BJ (cell line): ENCODE results near the gene KLRD1. TPM values are rescaled to one million over a fixed set of nuclear protein-coding genes. Genes with fewer than 3 reads are reported as not detected.

Experiments
- CTCF ChIA-PET: fragments of 350-600 bp; formaldehyde crosslinking; extraction: SDS; loops from one replicate; lab custom pipeline; 2021; ENCODE audit warnings: antibody characterized with exemption, inconsistent platforms; lab: Yijun Ruan, JAX
- POLR2A ChIA-PET: fragments of 300-600 bp; sonication (Branson Sonifier 250); formaldehyde crosslinking; extraction: SDS; loops from one replicate; lab custom pipeline; 2021; ENCODE audit warnings: antibody characterized with exemption; lab: Charles Lee
- DNase-seq: peaks from one replicate; pipeline ENCODE4 v3.0.0-alpha.2; 2011; ENCODE audit warnings: low read depth
- H3K27me3 ChIP-seq: 2 replicates; pipeline ENCODE4 v1.6.0; 2011; ENCODE audit warnings: low read length; ENCODE audit not compliant: control insufficient read depth, insufficient read depth
- H3K36me3 ChIP-seq: 2 replicates; pipeline ENCODE4 v1.5.1; 2011; ENCODE audit warnings: low read length; ENCODE audit not compliant: control insufficient read depth, insufficient read depth
- H3K4me3 ChIP-seq: 2 replicates; pipeline ENCODE4 v1.5.1; 2011; ENCODE audit warnings: low read depth, mild to moderate bottlenecking, control low read depth, low read length
- CTCF ChIP-seq: IDR thresholded peaks from 2 replicates; pipeline ENCODE4 v1.5.1; 2011; ENCODE audit warnings: low read depth, mild to moderate bottlenecking, control low read depth, inconsistent platforms, low read length, moderate library complexity; ENCODE audit not compliant: insufficient read depth
- polyA plus RNA-seq: library from polyadenylated mRNA; depleted of rRNA; stranded (reverse); fragments of >200 nt; gene quantifications from 2 replicates; pipeline ENCODE4 v1.2.3, GENCODE V29; 2011

Gene KLRD1
- polyA plus RNA-seq, 1 experiment: 0.13 TPM

- H3K27me3 ChIP-seq: 0 out of 2 replicates have a peak, but pooled peaks cover 1% of the 10 kb centered on the region
- no peak overlapping the region for H3K4me3 ChIP-seq
- H3K36me3 ChIP-seq: no peaks in the 10 kb centered on the region
- DNase-seq: no peak
- no peak for TF ChIP-seq CTCF
- CTCF ChIA-PET: no interaction called here
- POLR2A ChIA-PET: no interaction called here
Measured at GRCh38 chr12:10278104-10278503, 29.6 kb upstream of the KLRD1 start.

GRCh38 chr12:10279937-10280336 is 27.7 kb upstream of the KLRD1 start:
- CTCF ChIA-PET: no interaction called here
- Histone ChIP-seq H3K36me3 (no peaks in the 10 kb centered on the region), H3K4me3 (no peak overlapping the region), H3K27me3 (0 out of 2 replicates have a peak, but pooled peaks cover 1% of the 10 kb centered on the region)
- DNase-seq: no peak
- no peak for TF ChIP-seq CTCF
- POLR2A ChIA-PET: no interaction called here

GRCh38 chr12:10283027-10283426 is 24.6 kb upstream of the KLRD1 start:
- TF ChIP-seq CTCF: no peak
- Histone ChIP-seq H3K4me3 (no peak overlapping the region), H3K36me3 (no peaks in the 10 kb centered on the region), H3K27me3 (0 out of 2 replicates have a peak, but pooled peaks cover under 1% of the 10 kb centered on the region)
- POLR2A ChIA-PET: no interaction called here
- DNase-seq: no peak
- CTCF ChIA-PET: no interaction called here

- no peak for TF ChIP-seq CTCF
- ChIA-PET CTCF (interaction anchor here (1.0 kb wide), 1 partner anchor 80 kb away, joined by 3 read pairs; no protein-coding TSS in a partner anchor), POLR2A (no interaction called here)
- DNase-seq: no peak
- H3K36me3 ChIP-seq: no peaks in the 10 kb centered on the region
- 0 out of 2 replicates have a peak, but pooled peaks cover 1% of the 10 kb centered on the region for H3K27me3 ChIP-seq
- H3K4me3 ChIP-seq: no peak overlapping the region
Measured at GRCh38 chr12:10285919-10286318, 21.8 kb upstream of the KLRD1 start.

- H3K4me3 ChIP-seq: no peak overlapping the region
- no peak for DNase-seq
- TF ChIP-seq CTCF: no peak
- ChIA-PET CTCF (interaction anchor here (1.2 kb wide), 1 partner anchor 12 kb away, joined by 3 read pairs; no protein-coding TSS in a partner anchor), POLR2A (no interaction called here)
- H3K27me3 ChIP-seq: 0 out of 2 replicates have a peak, but pooled peaks cover 1% of the 10 kb centered on the region
- H3K36me3 ChIP-seq: no peaks in the 10 kb centered on the region
Measured at GRCh38 chr12:10289005-10289754, 18.5 kb upstream of the KLRD1 start.
